IMR-90 (cell line): ENCODE measurements around the gene ZFPM1. TPM values are rescaled to one million over a fixed set of nuclear protein-coding genes. Genes with fewer than 3 reads are reported as not detected.

ENCODE experiments used
- ATAC-seq: fragments of 200-7000 bp; cut with Tn5 transposase; 2 replicates; pipeline ENCODE4 v1.9.1; 2020; ENCODE audit warnings: low read depth, mild to moderate bottlenecking, moderate library complexity
- BruUV-seq: library from RNA; stranded (reverse); fragments of 400-500 nt; replicated peaks from 2 replicates; lab custom pipeline; 2021; lab: Mats Ljungman, UMichigan
- CTCF ChIA-PET: fragments of 300-600 bp; formaldehyde crosslinking; extraction: SDS; loops from one replicate; lab custom pipeline; 2021; ENCODE audit warnings: antibody characterized with exemption; lab: Yijun Ruan, JAX
- POLR2A ChIA-PET: fragments of 300-600 bp; sonication (Branson Sonifier 250); formaldehyde crosslinking; loops from one replicate; lab custom pipeline; 2022; ENCODE audit warnings: antibody characterized with exemption; ENCODE audit not compliant: unreplicated experiment; lab: Charles Lee
- DNase-seq: peaks from one replicate; pipeline ENCODE4 v3.0.0; 2013
- H2AFZ ChIP-seq: replicated peaks from 2 replicates; pipeline ENCODE3; 2013; ENCODE audit warnings: low read length, mild to moderate bottlenecking; ENCODE audit not compliant: poor library complexity
- H2AK5ac ChIP-seq: 2 replicates; pipeline ENCODE4 v1.6.1; 2013; ENCODE audit warnings: low read depth, low read length, inconsistent platforms
- H2AK9ac ChIP-seq: replicated peaks from 2 replicates; pipeline ENCODE3; 2013; ENCODE audit warnings: mild to moderate bottlenecking, low read depth, low read length, moderate library complexity; ENCODE audit not compliant: poor library complexity
- H2BK120ac ChIP-seq: 2 replicates; pipeline ENCODE4 v1.6.1; 2013; ENCODE audit warnings: low read depth, low read length, inconsistent platforms
- H2BK15ac ChIP-seq: 3 replicates; pipeline ENCODE4 v1.6.1; 2013; ENCODE audit warnings: low read depth, low read length, inconsistent platforms
- H2BK20ac ChIP-seq: 2 replicates; pipeline ENCODE4 v1.6.1; 2013; ENCODE audit warnings: low read depth, mild to moderate bottlenecking, inconsistent platforms, low read length, moderate library complexity
- H2BK5ac ChIP-seq: 2 replicates; pipeline ENCODE4 v1.6.1; 2013; ENCODE audit warnings: mild to moderate bottlenecking, low read depth, low read length, inconsistent platforms; ENCODE audit not compliant: poor library complexity, severe bottlenecking
- H3K14ac ChIP-seq: replicated peaks from 2 replicates; pipeline ENCODE4 v1.6.1; 2013; ENCODE audit warnings: low read depth, low read length, inconsistent platforms
- H3K18ac ChIP-seq: 2 replicates; pipeline ENCODE4 v1.6.1; 2013; ENCODE audit warnings: low read depth, low read length, control low read depth
- H3K23ac ChIP-seq: 2 replicates; pipeline ENCODE4 v1.6.1; 2013; ENCODE audit warnings: low read depth, low read length, inconsistent platforms
- H3K27ac ChIP-seq: 2 replicates; pipeline ENCODE4 v1.5.1; 2013; ENCODE audit warnings: mild to moderate bottlenecking, control low read depth, low read length; ENCODE audit not compliant: insufficient read depth
- H3K27me3 ChIP-seq: 2 replicates; pipeline ENCODE4 v1.6.1; 2013; ENCODE audit warnings: low read length; ENCODE audit not compliant: control insufficient read depth, insufficient read depth
- H3K36me3 ChIP-seq: 2 replicates; pipeline ENCODE4 v1.6.1; 2013; ENCODE audit warnings: low read length, mixed read lengths; ENCODE audit not compliant: control insufficient read depth, insufficient read depth
- H3K4ac ChIP-seq: 2 replicates; pipeline ENCODE4 v1.6.1; 2013; ENCODE audit warnings: low read depth, low read length, inconsistent platforms
- H3K4me1 ChIP-seq: 2 replicates; pipeline ENCODE4 v1.6.1; 2013; ENCODE audit warnings: low read length, mixed read lengths; ENCODE audit not compliant: control insufficient read depth, insufficient read depth
- H3K4me2 ChIP-seq: 2 replicates; pipeline ENCODE4 v1.6.1; 2013; ENCODE audit warnings: low read depth, mild to moderate bottlenecking, control low read depth, low read length, moderate library complexity
- H3K4me3 ChIP-seq: 2 replicates; pipeline ENCODE4 v1.5.1; 2013; ENCODE audit warnings: low read depth, mild to moderate bottlenecking, control low read depth, low read length, moderate library complexity; ENCODE audit not compliant: insufficient read depth
- H3K56ac ChIP-seq: 2 replicates; pipeline ENCODE4 v1.6.1; 2013; ENCODE audit warnings: low read length, inconsistent platforms; ENCODE audit not compliant: insufficient read depth; ENCODE audit errors: extremely low read depth
- H3K79me1 ChIP-seq, 2 experiments: 2 replicates each; pipeline ENCODE4 v1.6.1; 2013; ENCODE audit warnings: low read length in 2 of 2, inconsistent platforms in 1 of 2, low read depth in 1 of 2
- H3K9ac ChIP-seq: 2 replicates; pipeline ENCODE4 v1.6.1; 2013; ENCODE audit warnings: low read depth, low read length, control low read depth
- H3K9me1 ChIP-seq: 2 replicates; pipeline ENCODE4 v1.6.1; 2013; ENCODE audit warnings: low read length, inconsistent platforms; ENCODE audit not compliant: insufficient read depth
- H3K9me3 ChIP-seq: 2 replicates; pipeline ENCODE4 v1.6.1; 2013; ENCODE audit warnings: low read length; ENCODE audit not compliant: control insufficient read depth, insufficient read depth
- H4K20me1 ChIP-seq: 2 replicates; pipeline ENCODE4 v1.6.1; 2013; ENCODE audit warnings: low read length, inconsistent platforms; ENCODE audit not compliant: insufficient read depth
- H4K5ac ChIP-seq: 2 replicates; pipeline ENCODE4 v1.6.1; 2013; ENCODE audit warnings: mild to moderate bottlenecking, low read depth, low read length, control low read depth
- H4K8ac ChIP-seq, 2 experiments: 2 replicates each; pipeline ENCODE4 v1.6.1; 2013; ENCODE audit warnings: low read depth in 2 of 2, low read length in 2 of 2, control low read depth in 1 of 2, inconsistent platforms in 1 of 2
- H4K91ac ChIP-seq: 2 replicates; pipeline ENCODE4 v1.6.1; 2013; ENCODE audit warnings: low read depth, low read length, inconsistent platforms; ENCODE audit not compliant: insufficient read depth
- CEBPB ChIP-seq: IDR thresholded peaks from 2 replicates; pipeline ENCODE4 v1.6.1; 2012; ENCODE audit warnings: low read depth, low read length, improper control_type of control experiment
- CTCF ChIP-seq: conservative IDR thresholded peaks from 2 replicates; pipeline ENCODE4 v1.5.1; 2012; ENCODE audit warnings: mild to moderate bottlenecking, low read depth, low read length, improper control_type of control experiment
- MAFK ChIP-seq: IDR thresholded peaks from 2 replicates; pipeline ENCODE4 v1.6.1; 2012; ENCODE audit warnings: low read depth, low read length, improper control_type of control experiment
- MXI1 ChIP-seq: IDR thresholded peaks from 2 replicates; pipeline ENCODE4 v1.6.1; 2012; ENCODE audit warnings: low read depth, mild to moderate bottlenecking, low read length, moderate library complexity, borderline replicate concordance
- NFE2L2 ChIP-seq: fragments of 150-350 bp; IDR thresholded peaks from 2 replicates; pipeline ENCODE4 v1.6.1; 2016; ENCODE audit warnings: low read depth, mild to moderate bottlenecking, low read length
- RFX5 ChIP-seq: IDR thresholded peaks from 2 replicates; pipeline ENCODE4 v1.8.0; 2012; ENCODE audit warnings: low read depth, mild to moderate bottlenecking, low read length, moderate library complexity
- SMC3 ChIP-seq: fragments of 150-350 bp; IDR thresholded peaks from 2 replicates; pipeline ENCODE4 v1.6.1; 2016; ENCODE audit warnings: low read depth, mild to moderate bottlenecking, antibody characterized with exemption, low read length, moderate library complexity
- WGBS, 2 experiments: methylation state at CpG; one replicate each; pipeline versions ENCODE4 v1.1.5 to v1.1.7; 2013; ENCODE audit warnings: missing lambda C conversion rate in 2 of 2; ENCODE audit not compliant: insufficient read length in 1 of 2; ENCODE audit errors: extremely low coverage in 2 of 2; 5-methylcytosine and 5-hydroxymethylcytosine counted together
- dilution Hi-C: fragments of 300-500 bp; cut with HindIII; formaldehyde crosslinking; loops from one replicate; pipeline ENCODE4 v1.14.3; 2018; ENCODE audit warnings: low sequenced_read_pairs; ENCODE audit not compliant: unreplicated experiment
- in situ Hi-C: fragments of 300-500 bp; cut with MboI; formaldehyde crosslinking; loops from 3 replicates; pipeline ENCODE4 v1.14.3; 2019; ENCODE audit warnings: low sequenced_read_pairs, inconsistent platforms, mixed read lengths
- intact Hi-C: fragments of 100-400 bp; cut with micrococcal nuclease; formaldehyde crosslinking; loops from 2 replicates; pipeline ENCODE4 v1.10.0; 2022
- polyA plus RNA-seq, 3 experiments: library from polyadenylated mRNA; depleted of rRNA; stranded (reverse); fragments of >200 nt; gene quantifications; 2 replicates each; pipeline ENCODE4 v1.2.3, GENCODE V29; 2012; ENCODE audit warnings: low replicate concordance in 1 of 3
- total RNA-seq: library from RNA; depleted of rRNA; stranded (reverse); fragments of >200 nt; gene quantifications from 2 replicates; pipeline ENCODE4 v1.2.3, GENCODE V29; 2012

ZFPM1 gene
- total and polyA plus RNA-seq, 2 of the 4 experiments (the other 2 are of a cell fraction): 0.36 to 1.1 TPM

DNA sequence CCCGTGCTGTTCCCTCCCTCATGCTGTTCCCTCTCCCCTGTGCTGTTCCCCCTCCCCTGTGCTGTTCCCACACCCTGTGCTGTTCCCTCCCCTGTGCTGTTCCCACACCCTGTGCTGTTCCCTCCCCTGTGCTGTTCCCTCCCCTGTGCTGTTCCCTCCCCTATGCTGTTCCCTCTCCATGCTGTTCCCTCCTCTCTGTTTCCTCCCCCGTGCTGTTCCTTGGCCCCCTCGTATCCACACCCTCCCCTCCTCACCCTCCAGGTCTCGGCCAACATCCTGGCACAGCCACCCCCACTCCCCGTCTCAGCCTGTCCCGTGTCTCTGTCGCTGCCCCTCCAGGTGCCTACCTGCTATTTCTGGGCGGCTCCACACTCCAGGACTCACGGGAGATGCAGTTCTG lies 68.6 kb downstream of the ZFPM1 start:
- no peaks in the 10 kb centered on the region for H3K9me1 ChIP-seq
- H4K8ac ChIP-seq: no peak overlapping the region
- no peak overlapping the region for H2BK120ac ChIP-seq
- no peak overlapping the region for H3K56ac ChIP-seq
- H3K79me1 ChIP-seq: no peaks in the 10 kb centered on the region
- H3K18ac ChIP-seq: no peak overlapping the region
- no peak overlapping the region for H3K23ac ChIP-seq
- in situ Hi-C loops: no loop called here
- no peak overlapping the region for H2BK15ac ChIP-seq
- DNase-seq: no peak
- no peak for ATAC-seq
- no peak overlapping the region for H3K14ac ChIP-seq
- intact Hi-C loops: no loop called here
- H3K27ac ChIP-seq: no peak overlapping the region
- no peak overlapping the region for H3K4ac ChIP-seq
- no peak for TF ChIP-seq NFE2L2
- no peak for TF ChIP-seq CEBPB
- TF ChIP-seq SMC3: no peak
- TF ChIP-seq MXI1: no peak
- no peak for TF ChIP-seq RFX5
- no peak for TF ChIP-seq CTCF
- no peak for TF ChIP-seq MAFK
- peaks cover 3% of the 10 kb centered on the region; the same call in 1 of the 2 replicates for H4K20me1 ChIP-seq
- H2BK20ac ChIP-seq: no peak overlapping the region
- H2BK5ac ChIP-seq: no peak overlapping the region
- WGBS, 2 experiments: 71% methylated on average over 2 of the region's 9 CpGs; no CpG with 5 or more reads in 1 of the 2 experiments
- H2AK9ac ChIP-seq: no peak overlapping the region
- H4K5ac ChIP-seq: no peak overlapping the region
- no peak overlapping the region for H2AFZ ChIP-seq
- POLR2A ChIA-PET: no interaction called here
- no peaks in the 10 kb centered on the region for H3K4me1 ChIP-seq
- no peak overlapping the region for H3K4me2 ChIP-seq
- dilution Hi-C loops: no loop called here
- BruUV-seq: no TSS peak
- H2AK5ac ChIP-seq: no peak overlapping the region
- H4K91ac ChIP-seq: no peak overlapping the region
- no peak overlapping the region for H3K9ac ChIP-seq
- no peaks in the 10 kb centered on the region; the same call in 1 of the 2 replicates for H3K9me3 ChIP-seq
- H3K36me3 ChIP-seq: no peaks in the 10 kb centered on the region
- no peak overlapping the region for H3K4me3 ChIP-seq
- no peaks in the 10 kb centered on the region for H3K27me3 ChIP-seq
- CTCF ChIA-PET: no interaction called here
